ENCODE results near the gene LRRC51. TPM values are rescaled to one million over a fixed set of nuclear protein-coding genes. Genes with fewer than 3 reads are reported as not detected.
A peak's percentile ranks its signal among the peaks of the same experiment; 100 is the strongest.

The LRRC51 gene
- total and polyA plus RNA-seq, 3 experiments from 2014 or later, result 2.6 to 8.9 (median 8.2) TPM

DNA sequence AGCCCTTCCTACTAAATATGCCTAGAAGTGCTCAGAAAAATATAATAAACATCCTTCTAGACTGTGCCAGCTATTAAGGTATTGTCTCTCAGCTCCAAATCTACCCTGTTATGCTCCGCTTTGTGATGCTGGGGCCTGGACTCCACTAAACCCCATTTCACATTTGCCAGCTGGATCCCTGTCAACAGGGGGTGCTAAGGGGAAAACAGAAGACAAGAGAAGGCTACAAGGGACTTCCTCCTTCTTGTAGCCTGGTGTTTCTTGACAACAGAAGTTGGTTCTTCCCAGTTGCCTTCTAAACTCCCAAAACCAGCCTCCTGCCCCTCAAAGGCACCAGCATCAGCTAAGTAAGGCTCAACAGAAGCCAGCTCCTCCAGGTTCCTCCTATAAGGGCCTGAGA is 5.5 kb upstream of the LRRC51 start:
- CTCF ChIA-PET, result interaction anchor here (0.9 to 1.3 kb wide), 3 partner anchors 15 to 35 kb away, joined by 3 to 4 read pairs (median 3); no protein-coding TSS in a partner anchor
- Mint-ChIP-seq H3K4me3 (no peak overlapping the region), H3K9me3 (no peaks in the 10 kb centered on the region), H3K27me3 (no peaks in the 10 kb centered on the region), H3K27ac (peak overlapping the region in 2 of 8 donors; percentile 37 to 60), H3K36me3 (peaks cover 4 to 10% (median 7%) of the 10 kb centered on the region in 3 donors), H3K4me1 (peaks cover 22 to 40% (median 35%) of the 10 kb centered on the region in 3 donors)
- no peak overlapping the region for H3K27ac ChIP-seq (ENCODE audit: low read depth, low read length)
- no peaks in the 10 kb centered on the region for H3K27me3 ChIP-seq (ENCODE audit: insufficient read depth, low read length, poor library complexity, severe bottlenecking)
- no peak for DNase-seq
- no peaks in the 10 kb centered on the region for H3K9me3 ChIP-seq (ENCODE audit: low read length)
- H3K4me3 ChIP-seq (ENCODE audit: low read length), result no peak overlapping the region
- POLR2A ChIA-PET, result no interaction called here
- H3K36me3 ChIP-seq (ENCODE audit: insufficient read depth, low read length), result no peaks in the 10 kb centered on the region
- H3K4me1 ChIP-seq (ENCODE audit: insufficient read depth, low read length), result peaks cover 13% of the 10 kb centered on the region

DNA sequence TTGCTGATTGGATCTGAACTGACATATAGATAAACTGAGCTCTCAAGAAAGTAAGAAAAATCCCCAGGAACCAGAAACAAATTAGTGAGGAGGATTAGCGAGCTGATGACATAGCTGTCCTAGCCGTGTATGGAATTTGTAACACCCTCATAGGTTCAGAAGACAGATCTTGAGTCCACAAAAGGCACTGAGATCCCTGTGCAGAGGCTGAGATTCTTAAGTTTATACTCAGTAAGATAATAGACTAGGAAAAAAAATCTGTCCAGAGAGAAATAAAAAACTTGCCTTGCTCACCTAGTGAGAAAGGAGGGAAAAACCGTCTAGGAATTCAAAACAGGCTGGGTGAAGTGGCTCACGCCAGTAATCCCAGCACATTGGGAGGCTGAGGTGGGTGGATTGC is 4.9 kb upstream of the LRRC51 start:
- Histone ChIP-seq H3K27ac (ENCODE audit: low read depth, low read length) (no peak overlapping the region), H3K36me3 (ENCODE audit: insufficient read depth, low read length) (no peaks in the 10 kb centered on the region), H3K4me3 (ENCODE audit: low read length) (no peak overlapping the region), H3K27me3 (ENCODE audit: insufficient read depth, low read length, poor library complexity, severe bottlenecking) (no peaks in the 10 kb centered on the region), H3K9me3 (ENCODE audit: low read length) (no peaks in the 10 kb centered on the region), H3K4me1 (ENCODE audit: insufficient read depth, low read length) (peaks cover 11% of the 10 kb centered on the region)
- no peak for DNase-seq
- CTCF ChIA-PET, result interaction anchor here (0.9 to 1.3 kb wide), 2 partner anchors 32 to 35 kb away, joined by 3 to 4 read pairs; no protein-coding TSS in a partner anchor
- Mint-ChIP-seq H3K36me3 (peaks cover 4 to 11% (median 7%) of the 10 kb centered on the region in 3 donors), H3K4me1 (peaks cover 24 to 43% (median 35%) of the 10 kb centered on the region in 3 donors), H3K27ac (peak overlapping the region in 2 of 8 donors; percentile 36 to 60), H3K4me3 (no peak overlapping the region), H3K27me3 (no peaks in the 10 kb centered on the region), H3K9me3 (no peaks in the 10 kb centered on the region)
- POLR2A ChIA-PET, result no interaction called here

DNA sequence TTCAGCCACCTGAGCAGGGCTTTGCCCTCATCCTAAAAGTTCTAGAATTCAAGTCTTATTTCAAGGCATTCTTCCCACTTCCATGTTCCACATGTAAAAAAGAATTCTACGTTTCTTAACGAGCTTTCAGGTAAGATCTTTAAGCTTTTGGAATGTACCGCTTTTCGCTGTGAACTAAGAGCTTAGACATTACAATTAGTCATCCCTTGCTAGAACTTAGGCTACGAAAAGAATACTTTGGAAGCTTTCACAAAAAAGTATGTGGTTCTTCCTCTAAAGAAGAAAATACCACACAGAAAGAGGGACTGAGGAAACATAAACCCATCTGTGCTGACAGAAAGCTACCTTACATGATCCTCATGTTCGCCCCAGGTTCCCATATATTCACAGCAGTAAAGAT is 2.2 kb upstream of the LRRC51 start:
- POLR2A ChIA-PET, result interaction anchor here (1.1 to 2.3 kb wide), 2 partner anchors 36 to 38 kb away, joined by 3 to 12 read pairs; no protein-coding TSS in a partner anchor

DNA sequence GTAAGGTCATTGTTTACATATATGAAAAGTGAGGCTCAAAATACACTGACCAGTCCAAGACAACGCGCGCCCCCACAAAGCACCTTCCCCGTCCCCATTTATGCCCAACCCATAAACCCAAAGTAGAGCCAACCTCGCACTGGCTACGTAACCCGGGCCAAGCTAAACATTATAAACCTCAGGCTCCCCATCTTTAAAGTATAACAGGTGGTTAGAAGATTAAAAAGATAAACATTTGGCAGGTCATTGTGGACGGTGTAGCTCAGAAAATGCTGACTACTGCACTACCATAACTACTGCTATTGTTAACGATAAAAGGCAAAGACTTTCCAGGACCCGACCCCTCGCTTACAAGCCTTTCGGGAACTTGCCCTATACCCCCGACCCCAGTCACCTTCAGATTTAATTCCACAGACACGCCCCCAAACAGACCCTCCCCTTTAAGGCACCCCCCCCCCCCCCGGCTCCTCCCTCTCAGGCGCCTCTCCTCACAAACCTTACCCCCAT is 778 bp upstream of the LRRC51 start:
- peak overlapping the region; percentile 88 for H3K27ac ChIP-seq (ENCODE audit: low read depth, low read length)
- H3K27me3 ChIP-seq (ENCODE audit: insufficient read depth, low read length, poor library complexity, severe bottlenecking), result no peaks in the 10 kb centered on the region
- POLR2A ChIA-PET, result interaction anchor here (0.7 to 2.3 kb wide), 2 partner anchors 33 to 39 kb away, joined by 4 to 12 read pairs; partner anchors contain the start of gene ANAPC15
- H3K36me3 ChIP-seq (ENCODE audit: insufficient read depth, low read length), result no peaks in the 10 kb centered on the region
- H3K4me3 ChIP-seq (ENCODE audit: low read length), result peak overlapping the region; percentile 67
- H3K9me3 ChIP-seq (ENCODE audit: low read length), result no peaks in the 10 kb centered on the region
- peak overlapping the region; percentile 77 to 92 (median 90) for H3K4me3 Mint-ChIP-seq
- H3K36me3 Mint-ChIP-seq, result peaks cover 0 to 7% (median 2%) of the 10 kb centered on the region in 3 donors
- DNase-seq, result peak in 4 of 5 donors; percentile 15 to 56 (median 42)
- no peaks in the 10 kb centered on the region for H3K27me3 Mint-ChIP-seq
- H3K4me1 Mint-ChIP-seq, result peaks cover 30 to 49% (median 46%) of the 10 kb centered on the region in 3 donors
- H3K9me3 Mint-ChIP-seq, result no peaks in the 10 kb centered on the region
- peak overlapping the region; percentile 95 to 99 (median 98) for H3K27ac Mint-ChIP-seq
- CTCF ChIA-PET, result interaction anchor here (1.1 to 1.2 kb wide), 2 partner anchors 32 to 54 kb away, joined by 3 read pairs; no protein-coding TSS in a partner anchor
- peaks cover 20% of the 10 kb centered on the region for H3K4me1 ChIP-seq (ENCODE audit: insufficient read depth, low read length)

More for the DNA sequence above, 2.2 kb upstream of the LRRC51 start:
- Histone ChIP-seq H3K36me3 (ENCODE audit: insufficient read depth, low read length) (no peaks in the 10 kb centered on the region), H3K9me3 (ENCODE audit: low read length) (no peaks in the 10 kb centered on the region), H3K4me3 (ENCODE audit: low read length) (no peak overlapping the region), H3K27ac (ENCODE audit: low read depth, low read length) (peak overlapping the region; percentile 38), H3K27me3 (ENCODE audit: insufficient read depth, low read length, poor library complexity, severe bottlenecking) (no peaks in the 10 kb centered on the region), H3K4me1 (ENCODE audit: insufficient read depth, low read length) (peaks cover 20% of the 10 kb centered on the region)
- H3K9me3 Mint-ChIP-seq, result no peaks in the 10 kb centered on the region
- H3K4me3 Mint-ChIP-seq, result peak overlapping the region; percentile 35 to 92 (median 67)
- no peaks in the 10 kb centered on the region for H3K27me3 Mint-ChIP-seq
- H3K36me3 Mint-ChIP-seq, result peaks cover under 1 to 8% (median 3%) of the 10 kb centered on the region in 3 donors
- peak overlapping the region in 6 of 8 donors; percentile 26 to 98 (median 78) for H3K27ac Mint-ChIP-seq
- no peak for DNase-seq
- CTCF ChIA-PET, result interaction anchor here (0.8 to 1.7 kb wide), 5 partner anchors 9 to 65 kb away, joined by 3 to 7 read pairs (median 3); no protein-coding TSS in a partner anchor
- peaks cover 30 to 49% (median 46%) of the 10 kb centered on the region in 3 donors for H3K4me1 Mint-ChIP-seq

DNA sequence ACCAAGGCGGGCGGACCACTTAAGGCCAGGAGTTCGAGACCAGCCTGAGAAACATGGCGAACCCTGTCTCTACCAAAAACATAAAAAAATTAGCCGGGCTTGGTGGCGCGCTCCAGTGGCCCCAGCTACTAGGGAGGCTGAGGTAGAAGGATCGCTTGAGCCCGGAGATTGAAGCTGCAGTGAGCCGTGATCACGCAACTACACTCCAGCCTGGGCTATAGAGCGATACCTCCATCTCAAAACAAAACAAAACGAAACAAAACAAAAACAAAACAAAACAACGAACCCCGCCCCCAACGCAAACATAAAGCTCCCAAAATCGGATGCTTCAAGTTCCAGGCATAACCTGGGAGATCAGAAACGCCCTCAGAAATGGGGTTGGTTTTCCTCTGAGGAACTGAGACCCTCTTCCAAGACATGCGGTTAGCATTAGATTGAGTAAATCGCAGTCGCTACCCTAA is 564 bp downstream of the LRRC51 start:
- no peaks in the 10 kb centered on the region for H3K9me3 ChIP-seq (ENCODE audit: low read length)
- CTCF ChIA-PET, result interaction anchor here (1.2 to 2.0 kb wide), 5 partner anchors 10 to 142 kb away, joined by 4 to 9 read pairs (median 6); no protein-coding TSS in a partner anchor
- H3K27me3 Mint-ChIP-seq, result no peaks in the 10 kb centered on the region
- H3K36me3 Mint-ChIP-seq, result peaks cover 0 to 7% (median 2%) of the 10 kb centered on the region in 3 donors
- peak overlapping the region; percentile 77 to 92 (median 90) for H3K4me3 Mint-ChIP-seq
- peak overlapping the region; percentile 95 to 99 (median 98) for H3K27ac Mint-ChIP-seq
- DNase-seq, result no peak
- peaks cover 20% of the 10 kb centered on the region for H3K4me1 ChIP-seq (ENCODE audit: insufficient read depth, low read length)
- no peaks in the 10 kb centered on the region for H3K36me3 ChIP-seq (ENCODE audit: insufficient read depth, low read length)
- H3K4me1 Mint-ChIP-seq, result peaks cover 30 to 49% (median 43%) of the 10 kb centered on the region in 3 donors
- no peaks in the 10 kb centered on the region for H3K27me3 ChIP-seq (ENCODE audit: insufficient read depth, low read length, poor library complexity, severe bottlenecking)
- H3K9me3 Mint-ChIP-seq, result no peaks in the 10 kb centered on the region
- POLR2A ChIA-PET, result no interaction called here
- H3K27ac ChIP-seq (ENCODE audit: low read depth, low read length), result peak overlapping the region; percentile 88
- H3K4me3 ChIP-seq (ENCODE audit: low read length), result peak overlapping the region; percentile 65

DNA sequence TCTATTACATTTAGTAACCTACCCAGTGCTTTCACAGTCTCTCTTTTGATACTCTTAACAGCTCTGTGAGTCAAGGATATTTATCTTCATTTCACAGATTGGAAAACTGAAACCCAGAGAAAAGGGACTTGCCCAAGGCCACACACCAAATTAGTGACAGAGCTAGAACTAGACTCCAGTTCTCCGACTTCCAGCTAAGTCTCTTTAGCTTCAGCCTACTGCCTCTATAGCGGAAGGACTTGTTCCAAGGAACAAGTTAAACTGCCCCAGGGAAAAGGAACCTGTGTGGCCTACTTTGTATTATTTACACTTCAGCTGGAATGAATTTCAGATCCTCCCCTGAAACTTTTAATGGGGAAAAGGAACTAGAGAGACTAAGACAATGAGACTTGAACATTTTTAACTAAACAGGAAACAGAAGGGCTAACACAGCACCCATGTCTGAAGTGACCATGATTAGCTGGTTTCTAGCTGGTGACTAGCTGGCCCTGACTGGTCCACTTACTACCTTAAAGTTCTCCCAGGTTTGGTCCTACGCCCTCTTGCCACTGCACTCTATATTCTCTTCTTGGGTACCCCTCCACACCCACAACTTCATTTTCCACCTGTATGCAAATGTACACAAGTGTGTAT is 1.3 kb downstream of the LRRC51 start:
- POLR2A ChIA-PET, result interaction anchor here (0.7 kb wide), 1 partner anchor 30 kb away, joined by 3 read pairs; the partner anchor contains the start of gene ANAPC15
- H3K4me3 Mint-ChIP-seq, result peak overlapping the region; percentile 63 to 92 (median 90)
- no peak overlapping the region for H3K27ac ChIP-seq (ENCODE audit: low read depth, low read length)

DNA sequence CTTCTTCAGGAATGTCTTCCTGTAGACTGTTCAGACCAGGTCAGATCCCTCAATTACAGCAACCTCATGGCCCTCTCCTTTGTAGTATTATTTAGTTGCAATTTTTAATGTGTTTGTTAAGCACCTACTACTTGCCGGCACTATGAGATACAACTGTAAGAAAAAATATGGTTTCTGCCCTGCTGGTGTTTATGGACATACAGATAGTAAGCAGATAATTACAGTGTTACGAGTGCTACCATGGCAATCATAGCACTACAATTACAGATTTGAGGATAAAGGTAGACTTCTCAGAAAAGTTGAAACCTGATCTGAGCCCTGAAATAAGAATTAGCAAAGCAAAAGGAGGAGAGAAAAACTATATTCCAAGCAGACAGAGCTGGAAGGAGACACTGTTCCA is 2.8 kb downstream of the LRRC51 start:
- Histone ChIP-seq H3K27me3 (ENCODE audit: insufficient read depth, low read length, poor library complexity, severe bottlenecking) (no peaks in the 10 kb centered on the region), H3K27ac (ENCODE audit: low read depth, low read length) (no peak overlapping the region), H3K4me3 (ENCODE audit: low read length) (no peak overlapping the region), H3K36me3 (ENCODE audit: insufficient read depth, low read length) (peaks cover 5% of the 10 kb centered on the region), H3K9me3 (ENCODE audit: low read length) (no peaks in the 10 kb centered on the region), H3K4me1 (ENCODE audit: insufficient read depth, low read length) (peaks cover 20% of the 10 kb centered on the region)
- Mint-ChIP-seq H3K27me3 (no peaks in the 10 kb centered on the region), H3K27ac (peak overlapping the region in 7 of 8 donors; percentile 60 to 95 (median 74)), H3K9me3 (no peaks in the 10 kb centered on the region), H3K4me3 (peak overlapping the region in 1 of 7 donors; percentile 71), H3K36me3 (peaks cover 0 to 16% (median 0%) of the 10 kb centered on the region in 3 donors), H3K4me1 (peaks cover 27 to 39% (median 37%) of the 10 kb centered on the region in 3 donors)
- no peak for DNase-seq
- POLR2A ChIA-PET, result interaction anchor here (1.5 kb wide), 1 partner anchor 43 kb away, joined by 3 read pairs; no protein-coding TSS in a partner anchor
- CTCF ChIA-PET, result no interaction called here

More for the DNA sequence above, 1.3 kb downstream of the LRRC51 start:
- Histone ChIP-seq H3K4me3 (ENCODE audit: low read length) (no peak overlapping the region), H3K9me3 (ENCODE audit: low read length) (no peaks in the 10 kb centered on the region), H3K36me3 (ENCODE audit: insufficient read depth, low read length) (no peaks in the 10 kb centered on the region), H3K27me3 (ENCODE audit: insufficient read depth, low read length, poor library complexity, severe bottlenecking) (no peaks in the 10 kb centered on the region), H3K4me1 (ENCODE audit: insufficient read depth, low read length) (peaks cover 20% of the 10 kb centered on the region)
- DNase-seq, result no peak
- H3K36me3 Mint-ChIP-seq, result peaks cover 0 to 10% (median 2%) of the 10 kb centered on the region in 3 donors
- CTCF ChIA-PET, result interaction anchor here (1.2 to 2.0 kb wide), 5 partner anchors 9 to 141 kb away, joined by 4 to 9 read pairs (median 6); no protein-coding TSS in a partner anchor
- no peaks in the 10 kb centered on the region for H3K9me3 Mint-ChIP-seq
- H3K4me1 Mint-ChIP-seq, result peaks cover 30 to 46% (median 43%) of the 10 kb centered on the region in 3 donors
- peak overlapping the region; percentile 27 to 99 (median 98) for H3K27ac Mint-ChIP-seq
- H3K27me3 Mint-ChIP-seq, result no peaks in the 10 kb centered on the region

Data from CD8-positive, alpha-beta memory T cell (primary cell).